IPS DF 19.7 (cell line): ENCODE data around the gene NEMP2.

ENCODE experiments used
- DNase-seq: peaks from one replicate; pipeline ENCODE4 v3.0.0-alpha.2; 2013; ENCODE audit warnings: low read depth, low spot score

The NEMP2 gene

GRCh38 chr2:190458352-190459107, 76.0 kb downstream of the NEMP2 start:
- DNase-seq: no peak

GRCh38 chr2:190457256-190457655, 77.3 kb downstream of the NEMP2 start:
- no peak for DNase-seq

DNA sequence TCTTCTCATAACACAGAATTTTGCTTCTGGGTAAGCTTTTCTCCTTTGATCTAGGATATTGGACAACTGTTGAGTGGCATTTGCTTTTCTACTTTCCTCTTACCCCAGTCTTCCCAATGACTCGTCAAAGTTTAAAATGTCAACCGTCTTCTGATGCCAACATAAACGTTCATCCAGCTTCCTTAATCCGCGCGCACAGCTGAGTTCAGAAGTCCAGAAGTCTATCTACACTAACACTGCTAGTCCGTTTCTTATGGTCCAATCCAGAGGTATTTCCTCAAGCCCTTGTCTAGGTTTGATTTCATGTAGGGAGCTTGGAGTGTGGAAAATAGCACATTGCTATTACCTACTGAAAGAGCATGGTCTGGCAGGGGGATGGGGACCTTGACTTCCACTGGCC, 77.7 kb downstream of the NEMP2 start:
- DNase-seq: no peak

DNA sequence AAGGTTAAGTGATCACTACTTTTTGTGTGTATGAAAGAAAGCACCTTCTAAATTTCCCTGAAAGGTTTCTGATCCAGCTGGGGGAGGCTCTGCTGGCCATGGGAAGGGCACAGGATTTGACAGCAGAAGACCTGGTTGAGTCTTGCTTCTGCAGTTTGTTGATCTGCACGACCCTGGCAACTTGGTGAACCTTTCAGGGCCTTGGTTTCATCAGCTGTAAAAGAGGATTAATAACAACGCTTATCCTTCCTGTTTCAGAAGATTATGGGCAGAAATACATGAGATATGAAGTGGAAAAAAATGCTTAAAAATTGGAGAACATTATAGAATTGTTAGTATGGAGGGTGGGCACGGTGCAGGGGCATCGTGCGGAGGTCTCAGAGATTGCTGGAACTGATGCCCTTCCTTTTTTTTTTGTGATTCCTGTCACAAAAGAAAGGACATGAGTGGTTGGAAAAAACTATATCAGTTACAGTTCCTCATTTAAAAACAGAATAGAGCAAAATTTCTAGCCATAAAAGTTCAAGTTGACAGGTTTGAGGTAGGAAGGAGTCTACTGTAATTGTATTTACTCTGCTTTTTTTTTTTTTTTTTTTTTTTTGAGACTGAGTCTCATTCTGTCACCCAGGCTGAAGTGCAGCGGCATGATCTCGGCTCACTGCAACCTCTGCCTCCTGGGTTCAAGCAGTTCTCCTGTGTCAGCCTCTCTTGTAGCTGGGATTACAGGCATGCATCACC, 79.0 kb downstream of the NEMP2 start:
- no peak for DNase-seq

DNA sequence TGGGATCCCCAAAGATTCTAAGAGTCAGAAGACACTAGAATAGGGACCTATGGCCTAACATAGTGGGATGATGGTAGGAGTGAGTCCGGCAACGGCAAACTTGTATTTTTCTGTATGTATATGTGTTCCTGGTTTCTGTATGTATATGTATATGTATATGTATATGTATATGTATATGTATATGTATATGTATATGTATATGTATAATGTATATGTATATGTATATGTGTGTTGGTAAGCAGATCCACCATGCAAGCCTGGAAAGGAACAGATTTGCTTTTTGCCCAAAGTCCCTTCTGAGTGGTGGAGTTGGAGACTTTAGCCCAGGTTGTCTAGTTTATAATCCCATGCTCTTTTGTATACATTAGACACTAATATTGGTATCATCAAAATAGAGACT, 79.7 kb downstream of the NEMP2 start:
- DNase-seq: no peak
